IPS-15b (cell line): ENCODE measurements around the gene TIMP3.
A peak's percentile ranks its signal among the peaks of the same experiment; 100 is the strongest.

Source experiments
- H3K27me3 ChIP-seq: one replicate; pipeline ENCODE4 v1.6.1; 2013; ENCODE audit warnings: low read length; ENCODE audit not compliant: control insufficient read depth, insufficient read depth
- H3K36me3 ChIP-seq: one replicate; pipeline ENCODE4 v1.6.1; 2013; ENCODE audit warnings: low read length; ENCODE audit not compliant: control insufficient read depth, insufficient read depth
- H3K4me1 ChIP-seq: one replicate; pipeline ENCODE4 v1.6.1; 2013; ENCODE audit warnings: mild to moderate bottlenecking, low read length; ENCODE audit not compliant: control insufficient read depth, insufficient read depth
- H3K4me3 ChIP-seq: one replicate; pipeline ENCODE4 v1.5.1; 2013; ENCODE audit warnings: low read depth, low read length
- H3K9ac ChIP-seq: one replicate; pipeline ENCODE4 v1.6.1; 2013; ENCODE audit warnings: low read depth, mild to moderate bottlenecking, low read length
- H3K9me3 ChIP-seq: one replicate; pipeline ENCODE4 v1.6.1; 2013; ENCODE audit warnings: mild to moderate bottlenecking, low read length; ENCODE audit not compliant: control insufficient read depth, insufficient read depth

Gene TIMP3

GRCh38 chr22:32800994-32801536 lies 440 bp upstream of the TIMP3 start:
- Histone ChIP-seq H3K4me1 (peaks cover 15% of the 10 kb centered on the region), H3K36me3 (no peaks in the 10 kb centered on the region), H3K4me3 (peak overlapping the region; percentile 58), H3K27me3 (peaks cover 23% of the 10 kb centered on the region), H3K9me3 (no peaks in the 10 kb centered on the region), H3K9ac (no peak overlapping the region)

DNA sequence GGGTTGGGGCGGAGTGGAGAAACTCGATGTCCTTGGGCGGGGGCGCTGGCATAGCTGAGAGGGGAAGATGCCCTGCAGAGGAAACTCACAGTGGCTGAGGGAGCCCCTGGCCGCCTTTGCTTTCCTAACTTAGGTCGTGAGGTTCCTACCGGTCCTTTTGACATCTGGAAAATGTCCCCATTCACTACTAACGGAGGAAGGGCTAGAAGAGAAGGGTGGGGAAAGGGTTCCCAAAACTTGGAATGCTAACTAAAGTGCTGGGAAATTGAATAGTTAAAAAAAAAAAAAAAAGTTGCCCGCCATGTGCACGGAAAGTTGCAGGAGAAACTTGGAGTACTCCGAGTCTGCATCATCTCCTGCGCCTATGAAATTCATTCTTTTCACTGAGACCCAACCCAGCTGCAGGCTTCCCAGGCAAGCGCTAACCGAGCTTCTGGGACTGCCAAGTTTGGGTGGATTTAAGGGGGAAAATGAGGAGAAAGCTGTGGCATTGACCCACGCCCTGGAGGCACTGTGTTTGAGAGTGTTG lies 796 bp downstream of the TIMP3 start:
- Histone ChIP-seq H3K27me3 (peaks cover 23% of the 10 kb centered on the region), H3K36me3 (no peaks in the 10 kb centered on the region), H3K4me1 (peaks cover 16% of the 10 kb centered on the region), H3K9ac (no peak overlapping the region), H3K4me3 (peak overlapping the region; percentile 64), H3K9me3 (no peaks in the 10 kb centered on the region)

DNA sequence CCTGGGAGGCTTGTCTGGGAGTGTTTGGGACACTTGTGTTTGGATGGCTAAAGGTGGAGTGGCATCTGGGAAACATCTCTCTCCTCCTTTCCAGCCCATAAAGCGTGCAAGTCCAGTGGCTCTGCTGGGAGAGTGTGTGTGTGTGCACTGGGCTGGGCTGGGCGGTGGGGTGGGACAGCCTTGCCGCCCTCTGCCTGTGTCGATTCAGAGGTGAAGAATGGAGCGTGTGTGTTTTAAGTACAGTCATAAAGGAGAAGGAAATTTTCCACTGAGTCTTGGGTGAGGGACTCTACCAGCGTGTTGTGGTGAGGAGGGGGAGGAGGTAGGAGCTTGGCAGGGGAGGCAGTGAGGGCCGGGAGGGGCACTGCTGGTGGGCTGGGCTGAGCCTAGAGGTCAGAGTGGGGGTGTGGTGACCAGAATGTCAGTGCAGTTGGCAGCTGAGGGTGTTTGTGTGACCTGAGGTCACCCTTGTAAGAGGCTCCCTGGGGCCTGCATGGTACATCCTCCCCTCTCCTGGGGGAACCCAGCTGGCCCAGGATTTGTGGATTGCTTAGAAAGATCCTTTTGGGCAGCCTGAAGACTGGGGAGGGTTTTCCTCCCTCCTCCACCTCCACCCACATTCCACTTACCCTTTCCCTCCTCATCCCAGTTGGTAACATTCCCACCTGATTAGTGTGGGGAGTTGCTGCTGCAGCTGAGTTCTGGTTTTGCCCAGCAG lies 1.7 kb downstream of the TIMP3 start:
- H3K9me3 ChIP-seq = no peaks in the 10 kb centered on the region
- H3K36me3 ChIP-seq = no peaks in the 10 kb centered on the region
- H3K9ac ChIP-seq = no peak overlapping the region
- H3K4me3 ChIP-seq = peak overlapping the region; percentile 64
- H3K4me1 ChIP-seq = peaks cover 16% of the 10 kb centered on the region
- H3K27me3 ChIP-seq = peaks cover 23% of the 10 kb centered on the region

DNA sequence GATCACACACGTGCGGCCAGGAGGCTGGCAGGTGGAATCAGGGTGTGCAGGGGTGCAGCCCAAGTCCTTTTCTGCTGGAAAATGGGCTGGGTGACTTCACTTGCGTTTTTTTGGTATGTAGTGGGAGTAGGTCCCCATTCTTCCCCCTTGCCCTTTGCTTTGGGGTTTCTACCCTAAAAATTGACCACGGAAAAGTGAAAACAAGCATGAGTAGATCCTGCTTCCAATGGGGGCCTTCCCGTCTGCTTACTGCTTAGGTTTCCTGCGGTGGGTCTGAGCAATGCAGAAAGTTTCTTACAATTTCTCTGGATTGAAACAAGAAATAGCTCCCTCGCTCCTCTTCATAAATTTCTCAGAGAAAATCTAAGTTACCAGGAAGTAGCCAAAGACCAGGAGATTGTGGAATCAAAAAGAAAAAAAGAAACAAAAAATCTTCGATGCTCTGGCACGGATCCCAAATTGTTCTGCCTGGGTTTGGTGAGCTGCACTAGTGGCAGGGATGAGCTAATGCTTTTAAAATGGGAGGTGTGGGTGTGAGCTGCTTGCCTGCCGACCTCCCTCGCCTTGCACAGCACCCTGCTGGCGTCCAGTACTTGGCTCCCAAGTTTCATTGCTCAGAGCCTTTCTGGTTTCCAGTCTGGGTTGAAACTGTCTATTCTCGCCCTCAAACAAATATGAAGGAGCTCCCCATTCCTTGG lies 2.4 kb downstream of the TIMP3 start:
- Histone ChIP-seq H3K4me1 (peaks cover 16% of the 10 kb centered on the region), H3K36me3 (no peaks in the 10 kb centered on the region), H3K9me3 (no peaks in the 10 kb centered on the region), H3K27me3 (peaks cover 23% of the 10 kb centered on the region), H3K4me3 (no peak overlapping the region), H3K9ac (no peak overlapping the region)

- no peak overlapping the region for H3K4me3 ChIP-seq
- H3K9me3 ChIP-seq = no peaks in the 10 kb centered on the region
- no peak overlapping the region for H3K9ac ChIP-seq
- peaks cover 23% of the 10 kb centered on the region for H3K27me3 ChIP-seq
- H3K4me1 ChIP-seq = peaks cover 16% of the 10 kb centered on the region
- no peaks in the 10 kb centered on the region for H3K36me3 ChIP-seq
Measured at GRCh38 chr22:32804531-32805360, 3.2 kb downstream of the TIMP3 start.

DNA sequence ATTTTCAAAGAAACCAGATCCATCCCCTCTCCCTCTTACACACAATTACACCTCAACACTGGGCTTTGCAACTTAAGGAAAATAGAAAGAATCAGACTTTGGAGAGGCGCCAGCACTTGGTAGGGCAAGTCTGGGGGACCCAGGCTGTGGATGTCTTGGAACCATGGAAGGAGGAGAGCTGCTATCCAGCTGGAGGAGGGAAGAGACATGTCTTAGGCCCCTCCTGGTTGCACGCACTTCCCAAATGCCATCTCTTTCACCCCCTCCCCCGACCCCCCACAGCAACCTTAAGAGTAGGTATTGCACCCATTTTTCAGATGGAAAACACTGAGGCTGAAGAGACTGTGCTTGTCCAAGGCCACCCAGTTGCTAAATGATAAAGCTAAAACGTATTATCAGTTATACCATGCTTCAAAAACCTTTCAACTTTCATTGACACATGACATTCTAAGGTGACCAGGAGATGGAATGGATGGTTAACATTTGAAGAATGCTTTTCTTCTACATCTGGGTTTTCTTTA lies 3.9 kb downstream of the TIMP3 start:
- Histone ChIP-seq H3K27me3 (peaks cover 23% of the 10 kb centered on the region), H3K9ac (no peak overlapping the region), H3K4me1 (peaks cover 19% of the 10 kb centered on the region), H3K36me3 (no peaks in the 10 kb centered on the region), H3K9me3 (no peaks in the 10 kb centered on the region), H3K4me3 (no peak overlapping the region)

- Histone ChIP-seq H3K4me3 (no peak overlapping the region), H3K36me3 (no peaks in the 10 kb centered on the region), H3K9ac (no peak overlapping the region), H3K9me3 (no peaks in the 10 kb centered on the region), H3K4me1 (peaks cover 22% of the 10 kb centered on the region), H3K27me3 (peaks cover 20% of the 10 kb centered on the region)
Measured at GRCh38 chr22:32806296-32806695, 4.8 kb downstream of the TIMP3 start.

DNA sequence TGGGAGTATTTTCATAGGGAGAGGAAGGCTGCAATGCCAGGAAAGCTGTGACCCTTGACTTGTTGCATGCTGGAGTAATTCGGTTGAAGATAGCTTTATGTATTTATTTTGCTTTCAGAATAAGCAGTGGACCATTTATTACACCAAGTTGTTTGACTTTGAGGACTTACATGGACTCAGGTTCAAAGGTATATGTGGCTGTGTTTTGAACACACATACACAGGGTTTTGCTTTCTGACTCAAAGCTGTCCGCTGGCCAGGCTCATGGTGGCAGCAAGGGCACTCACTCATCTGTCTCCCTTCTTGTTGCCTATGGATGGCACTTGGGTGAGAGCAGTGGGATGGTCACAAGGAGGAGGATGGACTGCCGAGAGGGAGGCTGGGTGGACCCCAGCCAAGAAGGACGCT lies 6.5 kb downstream of the TIMP3 start:
- Histone ChIP-seq H3K4me1 (peaks cover 15% of the 10 kb centered on the region), H3K4me3 (no peak overlapping the region), H3K36me3 (no peaks in the 10 kb centered on the region), H3K9ac (no peak overlapping the region), H3K27me3 (peaks cover 10% of the 10 kb centered on the region), H3K9me3 (no peaks in the 10 kb centered on the region)

- Histone ChIP-seq H3K36me3 (no peaks in the 10 kb centered on the region), H3K4me3 (peak overlapping the region; percentile 5), H3K9ac (no peak overlapping the region), H3K27me3 (no peaks in the 10 kb centered on the region), H3K9me3 (no peaks in the 10 kb centered on the region), H3K4me1 (peaks cover 7% of the 10 kb centered on the region)
Measured at GRCh38 chr22:32809786-32810554, 8.5 kb downstream of the TIMP3 start.

DNA sequence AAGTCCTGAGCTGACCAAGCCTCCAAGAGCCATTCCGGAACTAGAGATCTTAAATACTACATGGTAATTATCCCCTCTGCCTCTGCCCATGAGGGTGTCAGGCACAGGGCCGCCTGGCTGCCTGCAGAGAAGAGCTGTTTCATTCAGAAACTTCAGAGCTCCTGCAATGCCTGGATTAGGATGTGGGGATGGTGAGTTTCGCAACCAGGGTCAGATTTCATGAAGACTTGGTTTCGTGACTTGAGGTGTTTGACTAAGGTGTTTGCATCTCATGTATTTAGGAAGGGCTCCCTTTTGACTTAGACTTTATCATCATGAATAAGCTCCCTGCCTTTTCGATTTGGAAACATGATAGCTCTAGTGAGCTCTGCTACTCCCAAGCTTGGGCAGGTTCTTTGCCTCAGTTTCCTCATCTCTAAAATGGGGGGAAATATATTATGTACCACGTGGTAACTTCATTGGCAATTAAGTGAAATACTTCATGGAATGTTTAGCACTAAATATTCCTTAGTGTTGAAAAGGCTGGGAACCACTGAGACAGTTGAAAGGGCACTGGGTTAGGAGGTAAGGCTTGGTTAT lies 9.1 kb downstream of the TIMP3 start:
- Histone ChIP-seq H3K27me3 (no peaks in the 10 kb centered on the region), H3K9me3 (no peaks in the 10 kb centered on the region), H3K36me3 (no peaks in the 10 kb centered on the region), H3K9ac (no peak overlapping the region), H3K4me3 (no peak overlapping the region), H3K4me1 (peaks cover 7% of the 10 kb centered on the region)
